Activated T-helper 2 cell treated with anti-CD3 and anti-CD28 coated beads, Interferon-gamma antibody, Interleukin-2, Interleukin-4, amounts not matched to agents 10 μg/mL and 5 μg/mL and 100 μg/mL, durations not matched to agents 14 hours and 24 hours and 36 hours (primary cell): ENCODE data around the gene CNRIP1. TPM values are rescaled to one million over a fixed set of nuclear protein-coding genes. Genes with fewer than 3 reads are reported as not detected.

Experiments
- total RNA-seq: library from RNA; stranded (reverse); gene quantifications from 2 replicates; pipeline ENCODE4 v1.2.3, GENCODE V29; 2022

CNRIP1 gene
- total RNA-seq, 1 donor from 2014 or later: not detected

Other genes starting within 250 kb of the CNRIP1 start
- 24.5 and 24.7 TPM in 2 replicates for gene PNO1, start 162.1 kb downstream of the CNRIP1 start, total RNA-seq
- gene PPP3R1, start 67.4 kb downstream of the CNRIP1 start, total RNA-seq: 77.3 and 78.6 TPM in 2 replicates
- gene PLEK, start 45.3 kb upstream of the CNRIP1 start, total RNA-seq: 0.18 and 0.48 TPM in 2 replicates
- gene FBXO48, start 147.3 kb upstream of the CNRIP1 start, total RNA-seq: 1.3 TPM in 2 replicates
- 3.8 TPM in 2 replicates for gene APLF, start 147.6 kb upstream of the CNRIP1 start, total RNA-seq